Measurements from ENCODE around the gene ZFPM1.

GRCh38 chr16:88418869-88419268, 34.2 kb upstream of the ZFPM1 start:
- TF ChIP-seq CTCF (IDR thresholded peaks at IDR 0.05), result no peak
- no peak for TF ChIP-seq POLR2A (IDR thresholded peaks at IDR 0.05)
